ENCODE results near the gene WDR72.

The WDR72 gene

GRCh38 chr15:53527996-53528395 lies 231.5 kb downstream of the WDR72 start:
- DNase-seq = no peak

GRCh38 chr15:53525894-53526293 lies 233.6 kb downstream of the WDR72 start:
- no peak for DNase-seq

DNA sequence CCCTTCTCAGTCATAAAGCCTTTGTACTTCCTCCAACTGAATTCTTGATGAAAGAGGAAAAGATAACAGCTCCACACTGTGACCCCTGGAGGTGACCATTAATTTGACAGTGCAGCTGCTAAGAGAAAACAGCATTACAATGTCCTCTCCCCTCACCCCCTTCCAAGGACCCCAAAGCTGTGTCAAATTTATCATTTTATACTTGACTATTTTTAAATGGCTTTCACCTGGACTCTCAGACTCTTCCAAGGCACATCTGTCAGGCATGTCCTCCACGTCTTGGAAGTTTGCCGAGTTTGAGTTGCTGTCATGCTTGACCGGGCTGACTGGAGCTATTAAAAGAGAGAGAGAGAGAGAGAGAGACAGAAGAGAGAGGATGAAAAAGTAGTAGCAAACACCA lies 236.5 kb downstream of the WDR72 start:
- no peak for DNase-seq

GRCh38 chr15:53520996-53521395 lies 238.5 kb downstream of the WDR72 start:
- DNase-seq = no peak

- no peak for DNase-seq
Measured at GRCh38 chr15:53513431-53513830, 246.0 kb downstream of the WDR72 start.

- no peak for DNase-seq
Measured at GRCh38 chr15:53512029-53512428, 247.4 kb downstream of the WDR72 start.

DNA sequence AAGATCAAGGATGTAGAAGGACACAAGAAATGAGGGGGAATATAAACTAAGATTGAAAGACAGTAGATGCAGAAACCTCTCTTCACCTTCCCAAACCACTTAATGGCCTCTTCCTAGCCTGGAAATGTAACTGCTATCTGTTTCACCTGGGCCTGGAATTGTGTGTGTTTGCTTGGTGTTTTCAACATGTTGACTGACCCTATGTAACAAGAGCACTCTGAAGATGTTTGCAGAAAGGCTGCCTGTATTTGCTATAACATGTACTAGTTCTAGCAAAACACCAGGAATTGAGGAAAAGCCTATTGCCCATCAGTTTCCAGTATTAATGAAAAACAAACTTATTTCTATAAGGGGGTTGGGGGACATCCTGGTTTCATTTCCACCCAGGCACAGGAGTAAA lies 248.3 kb downstream of the WDR72 start:
- no peak for DNase-seq

GRCh38 chr15:53506370-53506769 lies 253.1 kb downstream of the WDR72 start:
- no peak for DNase-seq

GRCh38 chr15:53498996-53499395 lies 260.5 kb downstream of the WDR72 start:
- no peak for DNase-seq

GRCh38 chr15:53490341-53490740 lies 269.1 kb downstream of the WDR72 start:
- no peak for DNase-seq

DNA sequence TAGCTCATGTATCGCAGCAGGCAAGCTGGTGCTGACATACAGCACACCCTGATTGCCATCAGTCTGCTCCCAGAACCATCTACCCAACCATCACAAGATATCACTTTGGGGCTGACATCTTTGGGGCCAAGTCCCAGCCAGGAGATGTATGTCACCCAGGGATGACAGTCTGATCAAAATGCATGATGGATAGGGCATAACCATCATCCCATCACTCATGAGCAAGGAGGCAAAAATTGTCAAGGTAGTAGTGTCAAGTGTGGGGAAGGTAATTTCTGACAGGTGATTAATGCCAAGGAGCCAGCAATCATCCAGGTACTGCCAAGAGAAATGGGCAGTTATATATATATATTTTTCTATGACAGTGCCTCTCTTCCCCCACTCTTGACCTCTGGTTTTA lies 277.4 kb downstream of the WDR72 start:
- DNase-seq = no peak

DNA sequence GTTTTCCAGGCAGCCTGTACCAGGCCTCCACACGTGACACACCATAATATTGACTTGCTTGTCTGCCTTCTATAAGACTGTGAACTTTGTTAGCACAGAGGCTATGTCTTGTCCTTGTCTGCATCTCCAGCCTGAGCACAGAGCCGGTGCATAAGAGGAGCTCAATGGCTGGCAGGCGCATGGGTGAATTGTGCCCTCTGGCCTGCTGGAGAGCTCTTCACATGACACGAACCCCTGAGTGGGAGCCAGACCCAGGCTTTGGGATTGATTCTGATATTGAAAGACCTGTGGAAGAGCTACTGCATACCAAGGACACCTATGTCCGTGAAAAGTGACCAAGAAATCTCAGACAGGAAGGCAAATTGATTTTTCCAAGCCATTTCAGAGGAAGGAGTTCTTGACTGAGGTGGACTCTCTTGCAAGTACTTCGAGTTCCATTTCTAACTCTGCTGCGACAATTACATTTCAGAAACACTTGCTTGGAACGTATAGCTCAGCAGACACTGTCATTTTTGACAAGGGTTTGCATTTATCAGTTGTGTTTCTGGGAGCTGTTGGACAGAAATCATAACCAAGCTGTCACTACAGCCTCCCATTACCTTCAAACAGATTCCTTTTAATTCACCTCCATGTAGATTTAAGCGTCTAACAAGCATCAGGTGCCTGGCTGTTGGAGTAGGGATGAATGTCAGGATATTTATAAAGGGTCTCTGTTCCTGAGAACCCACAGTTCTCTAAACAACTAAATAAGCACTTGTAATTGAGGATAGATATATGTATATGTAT lies 281.3 kb downstream of the WDR72 start:
- DNase-seq = no peak

- no peak for DNase-seq
Measured at GRCh38 chr15:53473886-53474285, 285.6 kb downstream of the WDR72 start.

DNA sequence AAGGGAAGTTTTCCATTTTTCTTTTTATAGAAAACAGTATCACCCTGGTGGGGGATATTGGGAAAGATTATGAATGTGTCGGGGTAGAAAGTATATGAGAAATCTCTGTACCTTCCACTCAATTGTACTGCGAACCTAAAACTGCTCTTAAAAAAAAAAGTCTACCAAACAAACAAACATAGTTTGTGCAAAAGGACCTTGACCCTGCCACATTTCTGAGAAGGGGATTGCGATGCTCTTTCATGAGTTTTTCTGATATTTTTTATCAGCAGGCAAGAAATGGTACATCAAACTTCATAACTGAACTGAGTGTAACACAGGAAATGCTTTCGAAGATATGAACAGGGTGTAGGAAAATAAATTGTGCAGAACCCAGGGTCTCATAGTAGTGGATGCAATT lies 286.0 kb downstream of the WDR72 start:
- DNase-seq = no peak

DNA sequence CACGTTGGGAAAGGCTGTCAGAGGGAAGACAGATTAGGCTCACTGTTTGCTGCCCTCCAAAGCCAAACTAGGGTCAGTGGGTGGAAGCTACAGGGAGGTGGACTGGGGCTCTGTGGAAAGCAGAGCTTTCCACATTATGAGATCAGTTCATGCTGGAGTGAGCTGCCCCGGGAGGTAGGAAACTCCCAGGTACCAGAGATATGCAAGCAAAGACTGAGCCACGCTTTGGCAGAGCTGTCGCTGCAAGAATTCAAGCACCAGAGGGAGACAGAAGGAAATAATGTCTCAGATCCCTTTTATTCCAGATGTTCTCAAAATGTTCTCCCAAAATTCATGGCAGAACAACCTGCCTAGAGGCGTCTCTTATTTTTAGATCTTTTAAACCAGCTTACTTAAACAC lies 286.6 kb downstream of the WDR72 start:
- no peak for DNase-seq

DNA sequence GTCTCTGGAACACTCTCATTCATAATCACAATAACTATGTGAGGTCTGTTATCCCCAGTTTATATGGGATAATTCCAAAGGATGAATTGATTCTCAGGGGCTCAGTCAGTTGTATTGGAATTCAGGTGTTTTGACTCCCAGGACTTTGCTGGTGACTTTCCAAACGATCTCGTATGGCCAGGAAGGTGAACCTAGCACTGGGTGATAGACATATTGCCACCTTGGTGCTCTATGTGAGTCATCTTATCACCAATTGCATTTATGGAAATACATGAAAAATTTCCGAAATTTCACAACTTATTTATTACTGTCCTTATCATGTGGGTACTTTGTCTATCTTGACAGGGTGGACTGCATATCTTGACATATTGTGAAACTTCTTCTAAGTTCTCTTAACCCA lies 287.3 kb downstream of the WDR72 start:
- no peak for DNase-seq

DNA sequence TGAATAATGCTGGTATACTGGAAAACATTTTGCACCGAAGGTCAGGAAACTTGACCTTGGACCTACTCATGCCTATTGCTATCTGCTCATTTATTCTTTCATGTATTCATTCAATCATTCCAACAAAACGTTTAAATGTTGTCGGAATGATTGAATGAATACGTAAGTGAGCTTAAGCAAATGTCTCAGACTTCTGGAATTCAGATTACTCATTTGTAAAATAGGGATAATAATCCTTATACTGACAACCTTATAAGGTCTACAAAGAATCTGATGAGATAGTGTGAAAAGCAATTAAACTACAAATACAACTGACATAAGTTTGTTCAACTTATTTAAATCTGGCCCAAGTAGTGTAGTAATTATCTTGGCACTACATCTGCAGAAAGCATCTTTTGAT lies 288.7 kb downstream of the WDR72 start:
- DNase-seq = no peak

- DNase-seq = no peak
Measured at GRCh38 chr15:53469422-53469821, 290.0 kb downstream of the WDR72 start.

Measured in activated T-cell treated with anti-CD3 and anti-CD28 coated beads, Interleukin-2, amount 50 U/mL, for 48 hours (primary cell).